GM18526 (cell line): Measurements from ENCODE around the gene TRIM47.

Source experiments
- POLR2A ChIP-seq: IDR thresholded peaks from 3 replicates; pipeline ENCODE4 v1.6.1; 2011; ENCODE audit not compliant: insufficient read length; ENCODE audit errors: extremely low read depth

TRIM47 gene

DNA sequence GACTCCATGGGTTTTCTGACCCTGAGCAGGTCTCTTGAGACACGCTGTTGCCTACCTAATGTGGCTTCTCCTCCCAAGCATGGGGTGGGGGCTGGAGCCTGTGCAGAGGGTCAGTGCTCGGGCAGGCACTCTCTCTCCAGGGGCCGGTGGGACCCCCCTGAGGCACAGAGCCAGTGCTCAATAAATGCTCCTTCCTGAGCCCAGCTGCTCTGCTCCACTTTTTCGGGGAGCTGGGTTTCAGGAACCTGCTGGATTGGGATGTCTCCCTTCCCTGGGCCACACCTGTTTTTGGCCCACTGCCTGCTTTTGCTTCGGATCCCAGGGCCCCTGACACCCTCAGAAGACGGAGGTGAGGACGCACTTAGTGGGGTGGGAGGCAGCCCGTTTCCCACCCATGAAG is 19.7 kb upstream of the TRIM47 start:
- no peak for TF ChIP-seq POLR2A

DNA sequence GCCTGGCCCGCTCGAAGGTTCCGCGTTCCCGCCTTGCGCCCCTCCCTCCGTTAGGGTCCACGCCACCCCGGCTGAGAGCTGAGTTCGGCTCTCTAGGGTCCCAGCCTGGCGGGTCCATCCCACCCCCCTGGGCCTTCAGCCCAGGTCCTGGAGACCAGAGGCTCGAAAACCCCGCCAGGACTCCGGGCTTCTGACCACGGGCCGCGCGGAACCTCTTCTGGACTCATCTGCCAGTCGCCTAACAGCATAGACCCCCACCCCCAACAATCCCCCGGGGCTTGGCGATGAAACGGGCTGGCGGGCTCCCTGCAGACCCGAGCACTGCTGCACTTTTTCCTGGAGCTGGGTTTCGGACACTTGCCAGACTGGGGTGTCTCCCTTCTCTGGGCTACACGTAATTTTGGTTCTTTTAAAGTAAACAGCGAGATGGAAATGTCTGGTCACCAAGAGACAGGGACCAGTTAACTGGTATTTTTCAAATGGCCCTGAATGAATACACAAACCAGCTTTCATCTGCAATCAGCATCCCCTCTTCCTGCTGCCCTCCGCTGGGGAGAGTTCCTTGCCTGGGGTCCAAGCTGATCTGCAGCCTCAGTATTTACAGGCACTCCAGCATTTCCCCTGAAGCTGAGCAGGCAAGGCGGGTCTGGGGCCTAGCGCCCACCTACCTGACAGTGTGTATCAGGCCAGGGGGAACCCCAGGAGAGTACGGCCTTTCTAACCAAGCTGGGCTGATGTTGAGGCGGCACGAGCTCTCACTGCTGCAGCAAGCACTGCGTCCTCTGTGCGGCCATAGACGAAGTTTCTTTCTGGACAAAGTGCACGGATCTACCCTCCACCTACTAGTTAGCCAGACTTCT is 19.0 kb upstream of the TRIM47 start:
- TF ChIP-seq POLR2A, result no peak

DNA sequence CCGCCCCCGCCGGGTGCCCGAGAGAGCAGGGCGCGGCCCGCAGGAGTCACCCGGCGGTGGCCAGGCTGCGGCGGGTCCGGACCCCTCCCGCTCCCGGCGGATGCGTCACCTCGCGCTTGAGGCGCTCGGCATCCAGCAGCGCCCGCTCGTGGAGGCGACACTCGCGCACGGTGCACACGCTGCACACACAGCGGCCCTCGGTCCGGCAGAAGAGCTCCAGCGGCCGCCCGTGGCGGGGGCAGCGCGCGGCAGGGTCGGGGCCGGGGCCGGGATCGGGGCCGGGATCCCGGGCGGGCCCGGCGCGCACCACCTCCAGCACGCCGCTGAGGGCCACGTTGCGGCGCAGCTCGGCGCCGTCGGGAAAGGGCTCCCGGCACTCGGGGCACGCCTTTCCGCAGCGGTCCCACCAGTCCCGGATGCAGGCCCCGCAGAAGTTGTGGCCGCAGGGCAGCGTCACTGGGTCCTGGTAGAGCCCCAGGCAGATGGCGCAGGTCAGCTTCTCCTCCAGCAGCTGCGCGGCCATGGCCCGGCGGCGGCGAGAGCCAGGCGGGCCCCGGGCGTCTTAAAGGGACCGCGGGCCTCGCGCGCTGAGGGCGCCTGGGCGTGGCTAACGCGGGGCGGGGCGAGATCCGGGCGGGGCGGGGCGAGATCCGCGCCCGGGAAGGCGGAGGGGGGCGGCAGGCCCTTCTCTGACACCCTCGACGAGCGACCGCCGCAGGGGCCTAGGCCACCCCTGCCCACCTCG is 18.2 kb upstream of the TRIM47 start, which contains the start of gene TRIM65:
Gene TRIM65 (minus strand): TSS at position 537 of the 745 bp plus-strand sequence. CDS start 14 bp downstream, at position 523.
- peak; percentile 74 for TF ChIP-seq POLR2A

DNA sequence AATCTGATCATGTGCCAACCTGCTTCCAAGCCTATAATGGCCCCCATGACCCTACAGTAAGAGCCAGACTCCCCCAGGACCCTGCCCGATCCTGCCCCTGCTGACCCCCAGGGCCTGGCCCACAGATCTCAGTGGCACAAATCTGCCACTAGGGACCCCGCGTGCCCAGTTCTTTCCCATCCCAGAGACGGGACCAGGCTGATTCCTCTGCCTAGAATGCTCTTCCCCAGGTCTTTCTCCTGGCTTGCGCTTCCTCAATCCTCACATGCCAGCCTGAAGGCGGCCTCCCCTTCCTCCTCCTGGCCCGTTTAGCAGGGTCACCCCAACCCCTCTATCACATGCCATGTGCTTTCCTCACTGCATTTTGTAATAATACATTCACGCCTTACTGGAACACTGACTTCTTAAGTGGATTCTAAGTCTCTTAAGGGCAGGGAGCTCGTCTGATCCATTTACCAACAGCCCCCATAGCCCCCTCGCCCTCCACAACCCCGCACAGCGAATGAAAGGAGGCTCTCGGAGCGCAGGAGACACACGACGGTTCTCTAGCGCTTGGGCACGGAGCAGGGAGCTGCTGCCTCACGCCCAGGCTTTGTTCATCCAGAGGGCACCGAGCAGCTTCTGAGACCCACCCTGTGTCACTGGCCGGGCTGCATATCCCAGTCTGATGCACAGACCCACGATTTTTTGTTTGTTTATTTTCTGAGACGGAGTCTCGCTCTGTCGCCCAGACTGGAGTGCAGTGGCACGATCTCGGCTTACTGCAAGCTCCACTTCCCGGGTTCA is 17.2 kb upstream of the TRIM47 start:
- TF ChIP-seq POLR2A, result no peak

DNA sequence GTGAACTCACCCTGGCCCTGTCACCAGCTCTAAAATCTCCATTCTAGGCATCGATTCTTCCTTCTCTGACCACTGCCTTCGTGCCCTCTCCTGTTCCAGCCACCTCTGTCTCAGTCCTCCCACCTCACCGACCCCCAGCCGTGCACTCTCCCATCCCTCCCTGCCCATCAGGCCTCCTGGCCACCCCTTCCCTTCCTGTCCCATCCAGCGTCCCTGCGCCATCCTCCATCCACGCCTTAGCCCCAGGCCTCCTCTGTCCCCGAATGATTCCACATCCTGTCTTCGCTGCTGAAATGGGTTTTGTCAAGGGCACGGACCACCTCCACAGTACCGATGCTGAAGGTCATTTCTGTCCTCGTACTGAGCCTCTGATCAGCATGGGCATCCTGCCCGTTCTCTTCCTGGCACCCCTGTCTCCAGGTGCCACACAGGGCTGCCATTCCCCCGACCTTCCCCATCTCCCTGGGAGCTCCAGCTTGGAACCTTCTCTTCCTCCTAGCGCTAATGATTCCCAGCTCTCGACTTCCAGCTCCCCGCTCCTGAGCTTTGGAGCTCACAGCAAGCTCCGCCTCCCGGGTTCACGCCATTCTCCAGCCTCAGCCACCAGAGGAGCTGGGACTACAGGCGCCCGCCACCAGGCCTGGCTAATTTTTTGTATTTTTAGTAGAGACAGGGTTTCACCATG is 15.8 kb upstream of the TRIM47 start:
- TF ChIP-seq POLR2A, result no peak

DNA sequence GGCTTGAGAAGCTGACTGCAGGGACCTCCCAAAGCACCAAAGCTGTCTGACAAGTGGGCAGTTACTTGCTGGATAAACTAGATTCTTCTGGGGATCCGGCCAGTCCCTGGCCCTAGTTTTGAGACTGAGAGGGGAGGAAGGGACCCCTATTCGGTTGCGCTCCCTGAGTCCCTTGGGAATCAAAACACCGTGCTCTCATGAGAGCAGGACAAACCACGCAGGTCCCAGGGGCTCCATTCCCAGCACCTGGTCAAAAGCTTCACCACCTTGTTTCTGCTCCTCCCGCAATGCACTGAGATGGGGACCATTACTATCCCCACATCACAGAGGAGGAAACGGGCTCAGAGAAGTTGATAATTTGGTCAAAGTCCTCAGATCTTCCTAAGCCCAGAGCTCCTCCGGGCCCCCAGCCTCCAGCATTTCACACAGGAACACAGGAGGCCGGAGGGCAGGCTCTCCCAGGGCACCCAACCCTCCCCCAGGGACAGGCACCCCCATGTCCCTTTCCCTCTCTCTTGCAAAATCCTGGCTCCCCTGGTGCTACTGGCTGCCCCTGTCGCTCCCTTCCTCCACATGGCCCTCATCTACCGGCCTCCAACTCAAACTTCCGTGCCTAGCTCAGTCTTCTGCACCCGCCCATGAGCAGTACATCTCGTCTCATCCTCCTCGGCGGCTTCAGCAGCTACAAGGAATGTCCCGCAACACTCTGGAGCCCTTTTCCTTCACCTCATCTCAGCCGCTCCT is 15.1 kb upstream of the TRIM47 start:
- TF ChIP-seq POLR2A, result no peak

DNA sequence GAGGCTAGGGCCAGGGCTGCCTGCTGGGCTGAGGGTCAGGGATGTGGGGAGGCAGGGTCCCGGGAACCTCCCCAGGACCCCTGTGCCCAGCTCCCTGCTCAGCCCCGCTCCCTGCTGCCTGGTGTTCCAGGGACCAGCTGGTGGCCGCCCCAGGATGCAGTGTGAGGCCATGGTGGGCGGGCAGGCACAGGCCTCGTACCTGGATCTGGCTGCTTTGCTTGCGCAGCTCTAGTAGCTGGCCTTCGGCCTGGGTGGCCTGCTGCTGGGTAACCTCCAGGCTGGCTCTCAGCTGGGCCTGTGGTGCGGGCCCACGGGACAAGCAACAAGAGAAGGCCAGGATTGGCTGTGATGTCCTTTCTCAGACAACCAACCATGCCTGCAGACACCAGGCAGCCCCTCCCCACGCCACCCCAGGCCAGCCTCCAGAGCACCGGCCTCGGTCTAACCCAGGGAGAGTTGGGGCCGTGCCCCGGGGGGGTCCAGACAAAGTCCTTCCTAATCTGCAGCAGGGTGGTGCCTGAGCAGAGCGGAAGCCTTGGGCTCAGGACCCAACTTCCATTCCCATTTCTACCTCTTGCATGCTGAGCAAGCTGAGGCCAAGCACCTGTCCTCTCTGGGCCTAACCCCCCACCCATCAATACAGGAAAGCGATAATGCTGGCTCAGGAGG is 14.3 kb upstream of the TRIM47 start:
- TF ChIP-seq POLR2A, result no peak

DNA sequence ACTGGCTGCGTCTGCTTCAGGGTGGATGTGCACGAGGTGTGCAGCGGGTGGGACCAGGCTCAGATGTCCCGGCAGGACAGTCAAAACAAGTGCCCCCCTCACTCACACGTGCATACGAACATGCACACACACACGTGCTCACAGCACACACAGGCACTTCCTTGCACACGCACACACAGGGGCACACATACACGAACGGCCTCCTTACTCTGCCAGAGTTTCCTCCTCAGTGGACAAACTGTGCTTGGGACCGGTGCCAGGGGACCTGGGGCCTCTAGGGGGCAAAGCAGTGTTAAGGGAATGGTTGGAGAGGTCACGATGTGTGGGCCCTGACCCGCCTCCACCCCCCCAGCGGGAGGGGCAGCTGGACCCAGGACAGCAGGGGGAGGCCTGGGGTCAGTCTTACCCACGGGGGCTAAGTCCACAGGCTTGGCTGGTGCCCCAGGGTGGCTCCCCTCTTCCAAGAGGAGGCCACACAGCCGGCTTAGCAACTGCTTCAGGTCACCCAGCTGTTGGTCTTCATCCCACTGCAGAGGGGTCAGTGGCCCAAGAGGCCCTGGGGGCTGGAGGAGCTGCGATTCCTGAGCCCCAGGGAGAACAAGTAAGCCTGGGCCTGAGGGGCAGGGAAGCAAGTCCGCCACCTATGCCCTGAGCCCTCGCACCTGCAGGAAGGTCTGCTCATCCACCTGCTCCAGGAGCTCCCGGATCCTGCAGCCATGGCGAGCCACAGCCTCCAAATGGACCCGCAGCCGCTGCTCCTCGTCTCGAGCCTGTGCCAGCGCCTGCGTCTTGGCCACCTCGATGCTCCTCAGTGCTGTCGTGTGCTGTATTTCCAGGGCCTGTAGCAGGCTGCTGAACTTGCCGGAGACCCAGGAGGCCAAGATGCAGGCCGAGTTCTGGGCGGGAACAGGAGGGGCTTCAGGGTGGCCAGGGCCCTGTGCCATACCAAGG is 13.5 kb upstream of the TRIM47 start:
- TF ChIP-seq POLR2A, result no peak

DNA sequence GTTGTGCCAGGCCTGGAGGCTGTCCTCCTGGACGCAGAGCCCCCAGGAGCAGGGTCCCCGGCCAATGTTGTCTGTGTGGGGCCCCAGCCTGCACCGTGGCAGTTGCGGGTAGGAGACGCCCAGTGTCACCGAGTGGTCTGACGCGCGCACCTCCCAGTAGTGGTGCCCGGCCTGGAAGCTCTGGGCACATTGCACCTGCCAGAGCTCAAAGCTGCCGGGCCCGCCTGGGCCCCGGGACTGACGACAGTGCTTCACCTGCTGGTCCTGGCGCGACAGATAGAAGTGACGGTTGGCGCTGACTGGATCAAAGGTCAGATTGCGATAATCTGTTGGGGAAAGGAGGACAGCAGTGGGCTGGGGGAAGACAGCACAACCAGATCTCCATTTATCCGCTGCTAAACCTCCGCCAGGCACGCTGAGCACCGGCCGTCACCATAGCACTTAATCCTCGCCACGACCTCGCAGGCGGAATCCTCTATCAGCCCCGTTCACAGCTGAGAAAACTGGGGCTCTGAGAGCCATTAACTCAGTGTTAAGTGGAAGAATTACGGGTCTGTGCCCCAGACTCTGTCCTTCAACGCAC is 12.7 kb upstream of the TRIM47 start:
- TF ChIP-seq POLR2A, result no peak

DNA sequence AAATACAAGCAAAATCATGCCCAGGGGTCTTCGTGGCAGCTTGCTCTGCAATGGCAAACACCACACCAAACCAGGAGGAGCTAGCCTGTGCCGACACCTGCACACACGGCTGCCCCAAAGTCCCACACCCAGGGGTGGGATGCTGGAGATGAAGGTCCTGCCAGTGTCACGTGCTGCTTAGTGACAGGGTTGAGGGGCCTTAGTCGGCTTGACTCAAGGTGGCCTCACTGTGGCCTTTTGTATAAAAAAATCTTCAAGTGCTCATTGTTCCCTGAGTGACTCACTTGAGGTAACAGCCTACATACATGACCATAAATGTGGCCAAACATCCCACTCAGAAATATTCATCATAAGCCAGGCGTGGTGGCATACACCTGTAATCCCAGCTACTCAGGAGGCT is 11.1 kb upstream of the TRIM47 start:
- no peak for TF ChIP-seq POLR2A

DNA sequence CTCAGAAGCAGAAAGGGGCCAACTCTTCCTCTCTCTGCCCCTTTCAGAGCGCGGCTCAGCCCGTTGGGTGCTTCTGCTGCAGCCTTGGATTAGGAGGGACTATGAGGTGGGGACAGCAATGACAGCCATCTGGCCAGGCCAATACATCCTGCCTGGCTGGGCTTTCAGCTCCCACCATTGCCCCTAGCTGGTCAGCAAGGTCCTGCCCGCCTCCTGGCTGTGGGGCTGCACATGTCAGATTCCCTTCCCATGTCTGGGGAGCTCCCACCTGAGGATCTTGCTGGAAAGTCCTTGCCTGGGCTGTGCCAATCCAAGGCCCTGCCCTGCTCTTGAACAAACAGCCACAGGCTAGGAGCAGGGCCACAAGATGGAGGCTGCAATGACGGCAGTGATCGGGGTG is 10.1 kb upstream of the TRIM47 start:
- no peak for TF ChIP-seq POLR2A

DNA sequence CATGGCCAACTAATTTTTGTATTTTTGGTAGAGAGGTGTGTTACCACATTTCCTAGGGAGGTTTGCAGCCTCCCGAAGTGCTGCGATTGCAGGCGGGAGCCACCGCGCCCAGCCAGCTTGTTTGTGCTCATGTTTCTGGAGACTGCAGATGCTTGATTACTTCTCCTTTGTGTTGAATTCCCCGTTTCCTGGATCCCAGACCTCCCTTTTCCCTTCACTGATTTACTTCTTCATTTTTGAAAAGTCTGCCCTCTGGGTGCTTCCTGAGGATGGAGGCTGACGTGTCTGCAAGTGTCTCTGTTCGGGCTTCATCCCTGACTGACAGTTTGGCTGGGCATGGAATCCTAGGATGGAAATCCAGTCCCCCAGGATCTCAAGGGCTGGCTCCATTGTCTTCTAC is 7.0 kb upstream of the TRIM47 start:
- no peak for TF ChIP-seq POLR2A
